Measurements from ENCODE around the gene LGALS9. TPM values are rescaled to one million over a fixed set of nuclear protein-coding genes. Genes with fewer than 3 reads are reported as not detected.

The LGALS9 gene
- total and polyA plus RNA-seq, 2 donors (not counting 3 experiments of a cell fraction or from before 2014, with no cell fraction given), result 52.4 to 65.2 TPM

- no peaks in the 10 kb centered on the region for H3K27me3 ChIP-seq (ENCODE audit: control insufficient read depth in 2 of 2, insufficient read depth in 2 of 2, low read length in 2 of 2)
- no peak for TF ChIP-seq EZH2 (IDR thresholded peaks at IDR 0.05; ENCODE audit: borderline replicate concordance, low read depth, low read length, severe bottlenecking)
- no peak for TF ChIP-seq FOS (IDR thresholded peaks at IDR 0.05; ENCODE audit: borderline replicate concordance, insufficient read depth, low read length)
- no peak for TF ChIP-seq MYC (IDR thresholded peaks at IDR 0.05; ENCODE audit: low read depth, low read length)
- no peak for TF ChIP-seq POLR2A (IDR thresholded peaks at IDR 0.05; ENCODE audit: low read depth, low read length)
- TF ChIP-seq GATA2 (IDR thresholded peaks at IDR 0.05; ENCODE audit: insufficient read depth, insufficient read length, low read depth, low read length), result no peak
- TF ChIP-seq JUN (IDR thresholded peaks at IDR 0.05; ENCODE audit: borderline replicate concordance, insufficient read depth, insufficient read length, low read depth), result no peak
- no peak for TF ChIP-seq POLR2AphosphoS5 (IDR thresholded peaks at IDR 0.05; ENCODE audit: insufficient read depth, low read depth, low read length)
- TF ChIP-seq MAX (IDR thresholded peaks at IDR 0.05; ENCODE audit: insufficient read depth, insufficient read length), result no peak
- H3K9ac ChIP-seq (replicated peaks; ENCODE audit: extremely low read depth, insufficient read depth, low read length), result no peak overlapping the region
- intact Hi-C loops (cut with micrococcal nuclease) (no loop called here), dilution Hi-C loops (cut with MboI; ENCODE audit: extremely low pct_ligation_motif_present, low sequenced_read_pairs) (no loop called here)
- no peak overlapping the region for H2AFZ ChIP-seq (ENCODE audit: low read depth, low read length)
- H3K4me2 ChIP-seq (ENCODE audit: insufficient read depth, low read length), result no peak overlapping the region
- CTCF ChIA-PET, result interaction anchor here (1.5 to 2.8 kb wide), 4 partner anchors 12 to 33 kb away, joined by 5 to 13 read pairs (median 8); no protein-coding TSS in a partner anchor
- H3K79me2 ChIP-seq (ENCODE audit: control insufficient read depth, insufficient read depth, low read length), result no peaks in the 10 kb centered on the region
- FAIRE-seq (no peak), DNase-seq (ENCODE audit: low read depth, low spot score) (no peak)
- H3K36me3 ChIP-seq (ENCODE audit: control insufficient read depth in 2 of 2, extremely low read depth in 1 of 2, insufficient read depth in 2 of 2, low read length in 2 of 2), result peaks cover 9 to 47% of the 10 kb centered on the region in 2 experiments
- H3K4me1 ChIP-seq (ENCODE audit: control insufficient read depth, extremely low read depth, insufficient read depth, low read length), result peaks cover 13% of the 10 kb centered on the region
- H3K27ac ChIP-seq (ENCODE audit: insufficient read depth, low read depth, low read length), result no peak overlapping the region
- POLR2A ChIA-PET, result no interaction called here
- BruUV-seq (replicated peaks), result no TSS peak
- no peak overlapping the region for H3K4me3 ChIP-seq (replicated peaks in 1 of 3; ENCODE audit: insufficient read depth in 1 of 3, low read depth in 1 of 3, low read length in 3 of 3)
- H4K20me1 ChIP-seq (replicated peaks; ENCODE audit: control insufficient read depth, extremely low read depth, insufficient read depth, low read length), result no peaks in the 10 kb centered on the region
- H3K9me3 ChIP-seq (replicated peaks; ENCODE audit: control insufficient read depth, insufficient read depth, low read length), result no peaks in the 10 kb centered on the region
- H3K9me1 ChIP-seq (replicated peaks; ENCODE audit: control insufficient read depth, extremely low read depth, insufficient read depth, low read length), result no peaks in the 10 kb centered on the region
Observed at GRCh38 chr17:27621536-27621935, 9.5 kb upstream of the LGALS9 start.

Data from endothelial cell of umbilical vein (primary cell).